Measurements from ENCODE around the gene SV2C.
"Not testable (repeated sequence)": the region's sequence is repeated elsewhere in the genome, so short reads cannot be mapped to it uniquely, and the experiment has no call there.

The SV2C gene

DNA sequence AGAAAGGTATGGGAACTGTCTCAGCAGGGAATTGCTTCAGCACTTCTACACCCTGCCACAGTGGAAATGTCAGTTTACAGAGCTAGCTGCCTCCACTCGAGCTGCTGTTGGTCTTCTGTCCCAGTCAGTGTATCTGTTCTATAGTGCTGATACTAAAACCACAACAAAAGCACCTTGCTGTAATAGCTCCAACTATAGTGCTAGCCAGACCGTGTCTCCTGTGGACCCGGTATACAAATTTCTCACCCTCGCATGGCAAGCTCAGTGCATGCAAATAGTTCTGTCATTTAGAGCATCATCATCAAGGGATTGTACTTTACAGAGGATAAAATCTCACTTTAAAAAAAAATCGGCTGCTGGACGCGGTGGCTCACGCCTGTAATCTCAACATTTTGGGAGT, 268.4 kb downstream of the SV2C start:
- DNase-seq, result no peak

DNA sequence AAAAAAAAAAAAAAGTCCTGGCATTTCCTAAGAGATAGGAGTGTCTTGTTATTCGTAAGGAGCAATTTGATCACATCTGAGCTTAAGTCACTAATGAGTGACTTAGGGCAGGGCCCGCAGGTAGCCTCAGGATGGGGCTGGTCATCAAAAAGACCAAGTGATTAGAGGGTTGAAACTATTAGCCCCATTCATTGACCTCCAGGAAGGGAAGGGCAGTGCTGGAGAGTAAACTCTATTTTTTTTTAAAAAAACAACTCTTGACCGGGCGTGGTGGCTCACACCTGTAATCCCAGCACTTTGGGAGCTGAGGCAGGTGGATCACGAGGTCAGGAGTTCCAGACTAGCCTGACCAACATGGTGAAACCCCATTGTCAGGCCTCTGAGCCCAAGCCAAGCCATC, 273.7 kb downstream of the SV2C start:
- no peak for DNase-seq

DNA sequence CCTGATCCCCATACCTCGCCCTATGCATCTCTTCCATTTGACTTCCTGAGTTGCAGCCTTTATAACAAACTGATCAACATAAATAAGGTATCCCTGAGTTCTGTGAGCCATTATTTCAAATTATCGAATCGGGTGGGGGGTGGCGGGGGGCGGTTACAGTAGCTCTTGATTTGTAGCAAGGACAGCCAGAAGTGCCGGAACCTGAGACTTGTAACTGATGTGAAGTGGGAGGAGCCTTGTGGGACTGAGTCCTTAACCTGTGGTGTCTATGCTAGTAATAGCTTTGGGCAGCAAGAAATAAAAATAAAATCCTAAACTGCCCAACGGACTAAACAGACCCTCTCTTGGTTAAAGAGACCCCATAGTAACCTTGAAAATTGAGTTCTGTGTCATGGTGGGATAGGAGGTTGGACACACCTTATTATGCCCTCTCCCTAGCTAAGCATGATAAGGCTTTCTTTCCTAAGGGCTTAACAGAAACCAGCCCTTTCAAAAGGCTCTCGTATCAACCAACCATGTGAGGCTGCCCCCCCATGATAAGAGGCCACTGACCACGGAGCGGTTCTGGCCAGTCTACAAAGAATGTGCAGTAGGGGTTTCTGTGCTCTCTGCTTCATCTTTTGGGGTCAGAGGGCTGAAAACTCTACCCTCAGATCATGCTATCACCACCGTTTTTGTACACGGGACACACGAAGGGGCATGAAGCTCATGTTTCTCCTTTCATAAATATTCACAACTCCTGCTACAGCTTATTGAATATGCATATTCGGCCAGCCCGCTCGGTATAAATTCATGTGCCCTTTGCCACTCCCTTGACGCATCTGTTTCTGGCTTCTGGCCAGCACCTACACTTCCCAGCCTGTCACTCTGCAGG, 280.4 kb downstream of the SV2C start:
- DNase-seq, result no peak

DNA sequence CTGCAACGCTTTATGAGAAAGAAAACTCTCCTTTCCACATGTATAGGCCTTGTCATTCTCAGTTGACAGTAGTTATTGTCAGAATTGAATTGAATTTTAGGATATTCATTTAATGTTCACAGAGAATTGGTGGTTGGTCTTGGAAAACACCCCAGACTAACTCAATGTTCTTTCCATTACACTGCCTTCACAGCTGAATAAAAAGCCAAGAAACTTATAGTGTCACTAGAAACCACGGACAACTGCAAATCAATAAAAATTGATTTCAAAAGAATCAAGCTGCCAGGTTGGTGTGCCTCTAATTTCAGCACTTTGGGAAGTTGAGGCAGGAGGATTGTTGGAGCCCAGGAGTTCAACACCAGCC, 281.0 kb downstream of the SV2C start:
- no peak for DNase-seq

DNA sequence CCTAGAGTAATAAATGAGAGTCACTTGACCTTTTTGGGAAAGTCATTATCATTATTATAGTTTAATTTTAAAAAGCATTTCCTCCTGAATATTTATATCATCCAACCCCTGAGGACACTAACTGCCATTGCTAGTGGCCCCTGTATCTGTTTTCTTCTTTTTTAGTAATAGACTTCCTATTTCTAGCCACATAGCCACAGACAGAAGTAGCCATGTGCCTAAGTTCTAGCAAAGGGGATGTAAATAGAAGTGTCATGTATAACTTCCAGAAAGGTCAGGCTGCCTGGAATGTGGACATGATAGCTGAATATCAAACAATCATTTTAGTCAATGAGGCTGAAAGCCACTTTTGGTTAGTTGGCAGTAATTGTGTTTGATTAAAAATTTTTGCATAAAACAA, 282.4 kb downstream of the SV2C start:
- no peak for DNase-seq

GRCh38 chr5:76366596-76366995, 283.4 kb downstream of the SV2C start:
- DNase-seq, result no peak

DNA sequence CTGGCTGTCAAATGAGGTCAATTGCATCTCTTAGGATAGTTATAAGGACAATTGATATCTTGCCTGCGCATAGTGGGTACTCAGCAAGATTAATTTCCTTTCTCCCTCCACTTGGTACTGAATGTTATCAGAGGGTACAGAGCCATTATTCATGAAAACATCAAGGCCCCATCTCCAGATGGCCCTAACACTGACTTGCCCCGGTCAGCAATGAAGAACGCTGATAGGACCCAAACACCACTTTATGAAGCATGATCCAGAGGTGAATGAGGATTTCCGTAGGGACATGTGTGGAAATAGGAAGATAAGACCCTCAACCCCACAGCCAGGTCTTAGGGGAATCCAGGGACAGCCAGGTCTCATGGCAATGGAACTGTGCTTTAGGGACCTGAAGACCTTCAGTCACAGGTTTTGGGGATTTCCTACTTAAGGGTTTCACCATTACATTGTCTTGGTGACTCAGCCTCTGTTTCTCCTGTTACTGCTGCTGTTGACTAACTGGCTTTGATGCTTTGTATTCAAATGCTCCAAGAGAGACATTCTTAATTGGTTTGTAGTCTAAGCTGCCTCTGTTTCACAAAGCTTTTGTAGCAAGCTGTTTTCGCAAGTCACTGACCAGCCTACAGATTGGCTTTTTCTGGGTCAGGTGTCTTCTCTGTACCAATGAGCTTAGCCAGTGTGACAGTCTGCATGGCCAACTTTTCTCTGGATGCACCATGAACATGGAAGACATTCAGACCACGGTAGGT, 284.6 kb downstream of the SV2C start:
- peak; percentile 62 for DNase-seq

DNA sequence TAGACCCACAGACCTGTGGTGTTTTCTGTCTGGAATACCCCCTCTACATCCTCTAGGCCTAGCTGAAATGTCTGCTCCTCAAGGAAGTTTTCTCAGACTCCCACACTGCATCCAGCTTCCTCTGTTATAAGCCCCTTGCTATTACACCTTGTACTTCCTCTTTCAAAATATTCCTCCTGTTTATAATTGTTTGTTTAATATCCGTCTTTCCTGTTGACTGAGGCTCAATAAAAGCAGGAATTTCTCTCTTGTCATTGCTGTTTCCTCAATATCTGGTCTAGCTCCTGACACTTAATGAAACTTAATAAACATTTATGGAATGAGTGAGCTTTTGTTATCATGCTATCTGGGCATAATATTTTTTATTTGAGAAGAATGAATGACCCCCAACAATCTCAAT, 285.8 kb downstream of the SV2C start:
- no peak for DNase-seq

- not testable (repeated sequence) for DNase-seq
Observed at GRCh38 chr5:76369668-76370067, 286.5 kb downstream of the SV2C start.

DNA sequence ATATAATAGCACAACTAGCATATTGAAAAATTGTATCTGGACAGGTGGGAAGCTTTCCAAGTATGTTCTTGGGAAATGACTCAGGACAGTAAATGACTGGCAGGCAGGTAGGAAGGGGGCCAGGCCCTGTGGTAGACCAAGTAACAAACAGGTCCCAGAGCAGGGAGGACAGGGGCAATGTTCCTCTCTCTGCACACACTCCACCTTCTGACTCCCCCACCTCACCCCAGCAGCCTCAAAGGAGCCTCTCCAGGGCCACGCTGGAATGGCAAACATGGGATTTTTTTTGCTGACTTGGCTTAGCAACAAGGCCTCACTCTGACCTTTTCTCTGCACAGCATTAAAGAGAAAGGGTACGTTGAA, 288.8 kb downstream of the SV2C start:
- DNase-seq, result no peak

DNA sequence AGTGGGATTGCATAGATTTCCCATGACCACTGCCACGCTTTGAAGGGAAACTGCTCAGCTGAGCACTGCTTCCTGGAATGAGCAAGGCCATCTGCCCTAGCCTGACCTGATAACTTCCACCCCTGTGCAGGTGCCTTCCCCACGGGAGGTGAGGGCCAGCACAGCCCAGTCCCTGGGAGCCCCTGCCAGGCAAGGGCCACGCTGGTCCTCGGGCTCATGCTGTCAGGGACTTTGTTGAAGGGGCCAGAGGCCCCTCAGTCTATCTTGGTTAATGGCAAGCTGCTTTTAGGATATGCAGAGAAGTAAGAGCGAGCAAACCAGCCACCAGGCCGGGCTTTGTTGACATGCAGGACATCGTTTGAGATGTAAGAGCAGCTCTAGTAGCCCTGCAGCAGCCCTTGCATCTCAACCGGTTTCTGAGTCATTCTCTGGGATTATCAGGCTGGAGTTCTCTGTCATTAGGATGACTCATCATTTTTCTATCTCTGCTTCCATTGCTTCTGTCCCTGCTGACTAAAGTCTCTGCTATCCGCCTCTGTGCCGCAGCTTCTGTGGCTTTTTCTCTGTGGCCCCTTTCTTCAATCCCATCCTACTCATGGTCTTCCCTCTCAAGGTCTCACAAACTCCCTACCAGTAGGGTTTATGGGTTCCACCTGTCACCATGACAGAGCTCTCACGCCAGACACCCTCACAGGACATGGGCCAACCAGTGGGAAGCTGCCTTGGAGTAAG, 289.3 kb downstream of the SV2C start:
- no peak for DNase-seq

DNA sequence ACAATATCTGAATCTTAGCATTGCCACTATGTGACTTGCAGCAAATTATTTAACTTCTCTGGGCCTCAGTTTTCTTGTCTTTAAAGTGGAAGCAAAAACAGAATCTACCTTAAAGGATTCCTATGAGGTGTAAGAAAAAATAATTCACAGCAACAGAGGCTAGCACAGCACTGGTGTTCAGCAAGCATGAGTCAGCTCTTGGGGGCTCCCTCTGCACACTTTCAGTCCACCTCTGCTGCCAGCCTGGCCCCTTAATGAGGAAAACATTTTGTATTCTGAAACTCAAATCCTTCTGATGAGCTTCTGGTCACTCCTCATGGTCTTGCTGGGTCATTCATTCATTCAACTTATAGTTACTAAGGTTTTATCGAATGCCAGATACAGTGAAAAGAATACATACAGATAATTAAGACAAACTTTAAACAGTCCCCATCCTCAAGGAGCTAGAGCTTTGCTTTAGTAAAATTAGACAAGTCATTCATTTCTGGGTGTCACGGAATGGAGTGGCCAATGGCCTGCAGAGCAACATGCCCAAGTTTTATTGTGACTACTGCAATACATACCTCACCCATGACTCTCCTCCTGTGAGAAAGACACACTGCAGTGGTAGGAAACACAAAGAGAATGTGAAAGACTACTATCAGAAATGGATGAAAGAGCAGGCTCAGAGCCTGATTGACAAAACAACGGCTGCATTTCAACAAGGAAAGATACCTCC, 293.1 kb downstream of the SV2C start:
- DNase-seq, result no peak

DNA sequence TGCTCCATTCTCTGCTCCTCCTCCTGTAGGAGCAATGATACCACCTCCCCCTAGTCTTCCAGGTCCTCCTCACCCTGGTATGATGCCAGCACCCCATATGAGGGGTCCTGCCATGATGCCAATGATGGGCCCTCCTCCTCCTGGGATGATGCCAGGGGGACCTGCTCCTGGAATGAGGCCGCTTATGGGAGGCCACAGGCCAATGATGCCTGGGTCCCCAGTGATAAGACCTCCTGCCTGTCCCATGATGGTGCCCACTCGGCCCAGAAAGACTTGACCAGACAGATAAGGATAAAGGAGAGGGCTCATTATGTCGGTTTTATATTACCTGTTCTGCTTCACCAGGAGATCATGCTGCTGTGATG, 293.7 kb downstream of the SV2C start:
- no peak for DNase-seq

DNA sequence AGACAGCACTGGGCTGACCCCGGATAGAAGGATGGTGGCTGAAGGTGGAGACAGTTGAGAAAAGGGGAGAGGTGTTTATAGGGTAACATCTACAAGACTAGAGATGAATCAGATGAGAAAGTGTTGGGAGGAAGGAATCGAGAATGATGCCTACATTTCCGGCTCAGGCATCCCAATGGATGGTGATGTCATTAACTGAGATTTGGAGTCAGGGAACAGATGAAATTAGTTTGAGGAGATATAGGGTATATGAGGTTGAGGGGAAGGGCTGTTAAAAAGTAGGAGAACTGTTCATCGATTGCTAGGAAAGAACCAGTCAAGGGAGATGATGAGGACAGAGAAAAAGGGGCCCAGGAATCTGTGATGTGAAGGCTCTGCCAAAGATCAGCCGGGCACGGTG, 295.2 kb downstream of the SV2C start:
- DNase-seq, result no peak

GRCh38 chr5:76379316-76379715, 296.1 kb downstream of the SV2C start:
- DNase-seq, result no peak

DNA sequence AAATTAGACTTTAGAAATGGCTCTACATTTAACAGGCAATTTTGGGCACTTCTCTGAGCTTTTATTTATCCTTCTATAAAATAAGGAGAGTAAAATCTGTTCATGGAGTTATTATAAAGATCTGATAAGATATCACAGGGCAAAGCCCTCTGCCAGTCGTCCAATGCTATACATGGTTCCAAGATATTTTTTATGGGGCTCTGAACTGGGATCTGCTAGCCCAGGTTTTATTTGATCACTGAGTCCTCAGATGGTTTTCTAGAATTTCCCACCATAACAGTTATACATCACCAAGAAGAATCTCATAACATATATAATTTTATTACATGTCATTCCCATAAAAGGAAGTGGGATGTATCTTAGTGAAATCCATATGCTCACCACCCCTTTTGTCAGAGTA, 296.7 kb downstream of the SV2C start:
- DNase-seq, result no peak

- DNase-seq, result no peak
Observed at GRCh38 chr5:76380346-76381066, 297.3 kb downstream of the SV2C start.

DNA sequence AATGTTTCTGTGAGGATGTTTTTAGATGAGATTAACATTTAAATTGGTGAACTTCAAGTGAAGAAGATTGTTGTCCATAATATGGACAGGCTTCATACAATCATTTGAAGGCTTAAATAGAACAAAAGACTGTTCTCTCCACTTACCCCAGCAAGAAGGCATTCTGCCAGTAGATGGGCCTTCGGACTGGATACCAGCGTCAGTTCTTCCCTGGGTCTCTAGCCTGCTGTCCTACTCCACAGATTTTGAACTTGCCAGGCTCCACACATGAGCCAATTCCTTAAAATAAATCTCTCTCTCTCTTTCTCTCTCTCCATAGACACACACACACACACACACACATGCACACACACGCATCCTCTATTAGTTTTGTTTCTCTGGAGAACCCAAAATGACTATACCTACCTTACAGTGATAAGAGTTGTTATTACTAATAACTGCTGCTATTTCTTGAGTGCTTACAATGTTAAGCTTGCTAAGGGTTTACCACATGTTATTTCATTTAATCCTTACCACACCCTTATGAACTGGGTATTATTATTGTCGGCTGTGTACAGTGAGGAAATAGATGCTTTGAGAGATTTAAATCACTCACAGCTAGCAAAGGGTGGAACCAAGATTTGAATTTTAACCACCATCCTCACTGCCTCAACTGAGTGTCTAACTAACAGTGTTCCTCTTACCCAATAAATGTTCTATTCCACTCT, 300.1 kb downstream of the SV2C start:
- no peak for DNase-seq

DNA sequence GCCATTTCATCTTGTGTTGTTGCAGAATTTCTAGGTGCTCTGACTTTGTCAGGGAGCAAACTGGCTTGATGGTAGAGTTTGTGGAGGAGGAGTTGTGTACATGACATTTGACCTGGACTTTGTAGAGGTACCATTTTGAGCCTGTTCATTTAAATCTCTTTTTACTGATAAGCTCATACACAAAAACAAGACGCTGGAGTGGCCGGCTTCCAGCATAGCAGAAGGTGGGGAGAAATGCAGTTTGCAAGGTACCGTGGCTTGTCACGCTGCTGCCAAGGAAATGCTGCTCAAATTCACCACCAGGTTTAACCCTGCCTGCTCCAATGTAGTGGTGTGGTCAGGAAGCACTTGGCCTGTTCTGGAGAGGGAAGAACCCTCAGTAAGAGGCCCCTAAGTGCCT, 301.0 kb downstream of the SV2C start:
- no peak for DNase-seq

GRCh38 chr5:76384705-76385104, 301.5 kb downstream of the SV2C start:
- DNase-seq, result no peak

DNA sequence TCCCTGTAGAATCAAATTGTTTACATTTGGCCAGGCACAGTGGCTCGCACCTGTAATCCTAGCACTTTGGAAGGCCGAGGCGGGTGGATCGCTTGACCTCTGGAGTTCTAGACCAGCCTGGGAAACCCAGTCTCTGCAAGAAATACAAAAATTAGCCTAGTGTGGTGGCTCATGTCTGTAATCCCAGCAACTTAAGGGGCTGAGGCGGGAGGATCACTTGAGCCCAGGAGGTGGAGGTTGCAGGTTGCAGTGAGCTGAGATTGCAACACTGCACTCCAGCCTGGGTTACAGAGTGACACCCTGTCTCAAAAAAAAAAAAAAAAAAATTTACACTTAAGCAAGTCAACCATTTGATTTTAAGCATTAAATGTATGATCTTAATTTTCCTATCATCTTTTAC, 302.4 kb downstream of the SV2C start:
- no peak for DNase-seq

DNA sequence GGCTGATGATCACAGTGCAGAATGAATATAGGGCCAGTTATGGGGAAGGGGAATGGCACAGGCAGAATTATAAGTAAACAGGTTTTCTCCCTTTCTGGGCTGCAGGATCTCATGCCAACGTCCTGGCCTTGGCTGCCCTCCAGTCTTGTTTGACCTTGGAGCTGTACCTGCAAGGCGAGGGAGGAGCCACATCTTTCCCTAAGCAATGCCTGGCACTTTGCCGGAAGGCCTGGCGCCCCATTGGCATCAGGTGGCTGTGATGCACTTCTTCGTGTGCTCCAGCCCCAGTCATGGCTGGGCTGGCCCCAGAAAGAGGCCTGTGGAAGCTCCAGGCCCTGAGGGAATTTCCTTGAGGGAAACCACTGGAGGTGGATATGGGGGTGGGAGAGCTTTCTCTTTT, 303.2 kb downstream of the SV2C start:
- DNase-seq, result peak; percentile 50
